Liver (tissue), 9 donors: ENCODE measurements around the gene CERT1. TPM values are rescaled to one million over a fixed set of nuclear protein-coding genes. Genes with fewer than 3 reads are reported as not detected.

ENCODE experiments used
- DNase-seq: peaks from one replicate; pipeline ENCODE4 v3.0.0-alpha.2; 2017; ENCODE audit warnings: low spot score
- H3K27ac ChIP-seq, 2 donors: one replicate each; pipeline ENCODE4 v1.7.0; 2013; ENCODE audit warnings: inconsistent platforms in 2 of 2, low read length in 2 of 2, control low read depth in 1 of 2, low read depth in 1 of 2, mild to moderate bottlenecking in 1 of 2
- H3K27me3 ChIP-seq, 4 donors: one replicate each; pipeline versions ENCODE4 v1.6.1 to v1.7.0; 2013; ENCODE audit warnings: low read length in 3 of 4, inconsistent platforms in 1 of 4, mild to moderate bottlenecking in 1 of 4, moderate library complexity in 1 of 4; ENCODE audit not compliant: control insufficient read depth in 4 of 4, insufficient read depth in 4 of 4
- H3K36me3 ChIP-seq, 4 donors: one replicate each; pipeline versions ENCODE4 v1.6.1 to v1.7.0; 2013; ENCODE audit warnings: low read length in 3 of 4, mild to moderate bottlenecking in 3 of 4, low read depth in 1 of 4, moderate library complexity in 1 of 4; ENCODE audit not compliant: control insufficient read depth in 4 of 4, insufficient read depth in 3 of 4
- H3K4me1 ChIP-seq, 4 donors: one replicate each; pipeline versions ENCODE4 v1.6.1 to v1.7.0; 2013; ENCODE audit warnings: low read length in 3 of 4, mild to moderate bottlenecking in 3 of 4, moderate library complexity in 1 of 4; ENCODE audit not compliant: control insufficient read depth in 4 of 4, insufficient read depth in 4 of 4
- H3K4me3 ChIP-seq, 3 donors: one replicate each; pipeline versions ENCODE4 v1.6.1 to v1.7.0; 2013; ENCODE audit warnings: low read length in 3 of 3, control low read depth in 1 of 3, low read depth in 1 of 3, mild to moderate bottlenecking in 1 of 3
- H3K9ac ChIP-seq, 2 donors: one replicate each; pipeline ENCODE4 v1.7.0; 2013; ENCODE audit warnings: low read length in 2 of 2, mild to moderate bottlenecking in 2 of 2, moderate library complexity in 2 of 2, control low read depth in 1 of 2, low read depth in 1 of 2
- H3K9me3 ChIP-seq, 4 donors: one replicate each; pipeline versions ENCODE4 v1.6.1 to v1.7.0; 2013; ENCODE audit warnings: low read length in 3 of 4; ENCODE audit not compliant: control insufficient read depth in 4 of 4
- EGR1 ChIP-seq, 2 donors: IDR thresholded peaks; 2 replicates each; pipeline ENCODE4 v1.6.1; 2016 to 2018; ENCODE audit warnings: antibody characterized with exemption in 2 of 2, low read depth in 2 of 2
- FOXA1 ChIP-seq: IDR thresholded peaks from 2 replicates; pipeline ENCODE4 v1.6.1; 2016; ENCODE audit warnings: antibody characterized with exemption
- FOXA2 ChIP-seq: IDR thresholded peaks from 2 replicates; pipeline ENCODE4 v1.6.1; 2016; ENCODE audit warnings: antibody characterized with exemption
- GABPA ChIP-seq, 2 donors: IDR thresholded peaks in 1 of 2; conservative IDR thresholded peaks in 1 of 2; 2 replicates each; pipeline ENCODE4 v1.6.1; 2016; ENCODE audit warnings: antibody characterized with exemption in 2 of 2, mild to moderate bottlenecking in 1 of 2, moderate library complexity in 1 of 2
- HNF4A ChIP-seq, 2 donors: conservative IDR thresholded peaks; 2 replicates each; pipeline ENCODE4 v1.6.1; 2016; ENCODE audit warnings: antibody characterized with exemption in 2 of 2, mild to moderate bottlenecking in 2 of 2
- HNF4G ChIP-seq: IDR thresholded peaks from 2 replicates; pipeline ENCODE4 v1.6.1; 2016; ENCODE audit warnings: antibody characterized with exemption
- JUND ChIP-seq, 2 donors: IDR thresholded peaks; 2 replicates each; pipeline ENCODE4 v1.6.1; 2016; ENCODE audit warnings: antibody characterized with exemption in 2 of 2
- MAX ChIP-seq: IDR thresholded peaks from 2 replicates; pipeline ENCODE4 v1.6.1; 2016; ENCODE audit warnings: antibody characterized with exemption
- NR2F2 ChIP-seq: IDR thresholded peaks from 2 replicates; pipeline ENCODE4 v1.6.1; 2016; ENCODE audit warnings: antibody characterized with exemption
- RAD21 ChIP-seq, 2 donors: IDR thresholded peaks; 2 replicates each; pipeline ENCODE4 v1.6.1; 2016; ENCODE audit warnings: antibody characterized with exemption in 2 of 2, mild to moderate bottlenecking in 2 of 2
- RXRA ChIP-seq, 2 donors: IDR thresholded peaks; 2 replicates each; pipeline ENCODE4 v1.6.1; 2017 to 2018; ENCODE audit warnings: antibody characterized with exemption in 2 of 2, mild to moderate bottlenecking in 1 of 2
- SP1 ChIP-seq: IDR thresholded peaks from 2 replicates; pipeline ENCODE4 v1.6.1; 2018; ENCODE audit warnings: antibody characterized with exemption, mild to moderate bottlenecking
- TAF1 ChIP-seq: conservative IDR thresholded peaks from 2 replicates; pipeline ENCODE4 v1.6.1; 2016; ENCODE audit warnings: antibody characterized with exemption, mild to moderate bottlenecking
- YY1 ChIP-seq: IDR thresholded peaks from 2 replicates; pipeline ENCODE4 v1.6.1; 2016; ENCODE audit warnings: antibody characterized with exemption, mild to moderate bottlenecking
- WGBS: extraction: QIAGEN DNeasy Blood & Tissue Kit; methylation state at CpG from one replicate; pipeline ENCODE4 v1.1.7; 2013; 5-methylcytosine and 5-hydroxymethylcytosine counted together
- polyA plus RNA-seq, 2 donors: library from polyadenylated mRNA; stranded (reverse) in 1 of 2; unstranded in 1 of 2; fragments of 200-250 nt in 1 of 2; fragments of >200 nt in 1 of 2; fragmentation: Nextera tagmentation in 1 of 2; extraction: Ambion mirVana in 1 of 2; gene quantifications; one replicate each; pipeline versions ENCODE4 v1.2.1 to v1.2.3, GENCODE V29; 2013 to 2015
- total RNA-seq, 2 donors: library from RNA; depleted of rRNA; stranded (reverse); fragments of >200 nt; gene quantifications; one replicate each; pipeline ENCODE4 v1.2.3, GENCODE V29; 2014
- TF ChIP-seq, protein P1 (sequence below): IDR thresholded peaks from 2 replicates; pipeline ENCODE4 v1.6.1; 2016; ENCODE audit warnings: antibody characterized with exemption, mild to moderate bottlenecking
- TF ChIP-seq, protein P2 (sequence below): IDR thresholded peaks from 2 replicates; pipeline ENCODE4 v1.6.1; 2016; ENCODE audit warnings: antibody characterized with exemption
- TF ChIP-seq, protein P3 (sequence below): fragments of 150-350 bp; IDR thresholded peaks from 2 replicates; pipeline ENCODE4 v1.5.1; 2017; ENCODE audit warnings: improper control_type of control experiment, low read depth, low read length; ENCODE audit not compliant: missing input control
- TF ChIP-seq, protein P4 (sequence below): IDR thresholded peaks from 2 replicates; pipeline ENCODE4 v1.6.1; 2016; ENCODE audit warnings: antibody characterized with exemption
- donor health status: healthy.
- donor health status: healthy.
- donor health status: healthy.
- donor health status: healthy.
- donor health status: healthy.

CERT1 gene
- total and polyA plus RNA-seq, 4 donors, result 11.4 to 25.1 (median 16.8) TPM

DNA sequence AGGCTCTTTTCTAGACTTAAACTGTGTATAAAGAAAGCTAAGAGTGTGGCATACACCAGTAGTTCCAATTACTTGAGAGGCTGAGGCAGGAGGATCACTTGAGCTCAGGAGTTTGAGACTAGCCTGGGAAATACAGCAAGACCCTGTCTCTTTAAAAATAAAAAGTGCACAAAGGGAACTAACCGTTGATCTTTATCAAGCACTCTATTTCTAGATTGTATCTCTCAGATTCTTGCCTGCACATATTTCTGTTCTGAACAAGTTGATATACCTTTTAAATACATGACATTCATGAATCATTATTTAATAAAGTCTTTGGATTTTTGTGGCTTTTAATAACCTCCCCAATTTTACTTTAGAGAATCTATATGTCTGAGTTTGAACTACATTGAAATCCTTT lies 127.2 kb downstream of the CERT1 start:
- no peak for DNase-seq
- WGBS, result 60% methylated on average over 1 of the region's 1 CpG
- peaks cover 0 to 50% (median 42%) of the 10 kb centered on the region in 4 donors for H3K36me3 ChIP-seq
- no peaks in the 10 kb centered on the region for H3K27me3 ChIP-seq
- H3K27ac ChIP-seq, result no peak overlapping the region
- TF ChIP-seq HNF4A (conservative IDR thresholded peaks at IDR 0.05) (no peak), RXRA (IDR thresholded peaks at IDR 0.05) (no peak), MAX (no peak), YY1 (no peak), TAF1 (no peak), HNF4G (no peak), FOXA2 (no peak), FOXA1 (no peak), GABPA (IDR thresholded peaks at IDR 0.05 in 1 of 2, conservative IDR thresholded peaks at IDR 0.05 in 1 of 2) (no peak), NR2F2 (no peak), JUND (IDR thresholded peaks at IDR 0.05) (no peak), RAD21 (IDR thresholded peaks at IDR 0.05) (no peak), EGR1 (IDR thresholded peaks at IDR 0.05; ENCODE audit: low read depth in 2 of 2) (no peak), SP1 (no peak)
- TF ChIP-seq, protein P1, sequence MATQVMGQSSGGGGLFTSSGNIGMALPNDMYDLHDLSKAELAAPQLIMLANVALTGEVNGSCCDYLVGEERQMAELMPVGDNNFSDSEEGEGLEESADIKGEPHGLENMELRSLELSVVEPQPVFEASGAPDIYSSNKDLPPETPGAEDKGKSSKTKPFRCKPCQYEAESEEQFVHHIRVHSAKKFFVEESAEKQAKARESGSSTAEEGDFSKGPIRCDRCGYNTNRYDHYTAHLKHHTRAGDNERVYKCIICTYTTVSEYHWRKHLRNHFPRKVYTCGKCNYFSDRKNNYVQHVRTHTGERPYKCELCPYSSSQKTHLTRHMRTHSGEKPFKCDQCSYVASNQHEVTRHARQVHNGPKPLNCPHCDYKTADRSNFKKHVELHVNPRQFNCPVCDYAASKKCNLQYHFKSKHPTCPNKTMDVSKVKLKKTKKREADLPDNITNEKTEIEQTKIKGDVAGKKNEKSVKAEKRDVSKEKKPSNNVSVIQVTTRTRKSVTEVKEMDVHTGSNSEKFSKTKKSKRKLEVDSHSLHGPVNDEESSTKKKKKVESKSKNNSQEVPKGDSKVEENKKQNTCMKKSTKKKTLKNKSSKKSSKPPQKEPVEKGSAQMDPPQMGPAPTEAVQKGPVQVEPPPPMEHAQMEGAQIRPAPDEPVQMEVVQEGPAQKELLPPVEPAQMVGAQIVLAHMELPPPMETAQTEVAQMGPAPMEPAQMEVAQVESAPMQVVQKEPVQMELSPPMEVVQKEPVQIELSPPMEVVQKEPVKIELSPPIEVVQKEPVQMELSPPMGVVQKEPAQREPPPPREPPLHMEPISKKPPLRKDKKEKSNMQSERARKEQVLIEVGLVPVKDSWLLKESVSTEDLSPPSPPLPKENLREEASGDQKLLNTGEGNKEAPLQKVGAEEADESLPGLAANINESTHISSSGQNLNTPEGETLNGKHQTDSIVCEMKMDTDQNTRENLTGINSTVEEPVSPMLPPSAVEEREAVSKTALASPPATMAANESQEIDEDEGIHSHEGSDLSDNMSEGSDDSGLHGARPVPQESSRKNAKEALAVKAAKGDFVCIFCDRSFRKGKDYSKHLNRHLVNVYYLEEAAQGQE, result no peak
- TF ChIP-seq, protein P2, sequence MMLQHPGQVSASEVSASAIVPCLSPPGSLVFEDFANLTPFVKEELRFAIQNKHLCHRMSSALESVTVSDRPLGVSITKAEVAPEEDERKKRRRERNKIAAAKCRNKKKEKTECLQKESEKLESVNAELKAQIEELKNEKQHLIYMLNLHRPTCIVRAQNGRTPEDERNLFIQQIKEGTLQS, result no peak
- TF ChIP-seq, protein P3, sequence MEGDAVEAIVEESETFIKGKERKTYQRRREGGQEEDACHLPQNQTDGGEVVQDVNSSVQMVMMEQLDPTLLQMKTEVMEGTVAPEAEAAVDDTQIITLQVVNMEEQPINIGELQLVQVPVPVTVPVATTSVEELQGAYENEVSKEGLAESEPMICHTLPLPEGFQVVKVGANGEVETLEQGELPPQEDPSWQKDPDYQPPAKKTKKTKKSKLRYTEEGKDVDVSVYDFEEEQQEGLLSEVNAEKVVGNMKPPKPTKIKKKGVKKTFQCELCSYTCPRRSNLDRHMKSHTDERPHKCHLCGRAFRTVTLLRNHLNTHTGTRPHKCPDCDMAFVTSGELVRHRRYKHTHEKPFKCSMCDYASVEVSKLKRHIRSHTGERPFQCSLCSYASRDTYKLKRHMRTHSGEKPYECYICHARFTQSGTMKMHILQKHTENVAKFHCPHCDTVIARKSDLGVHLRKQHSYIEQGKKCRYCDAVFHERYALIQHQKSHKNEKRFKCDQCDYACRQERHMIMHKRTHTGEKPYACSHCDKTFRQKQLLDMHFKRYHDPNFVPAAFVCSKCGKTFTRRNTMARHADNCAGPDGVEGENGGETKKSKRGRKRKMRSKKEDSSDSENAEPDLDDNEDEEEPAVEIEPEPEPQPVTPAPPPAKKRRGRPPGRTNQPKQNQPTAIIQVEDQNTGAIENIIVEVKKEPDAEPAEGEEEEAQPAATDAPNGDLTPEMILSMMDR, result no peak
- TF ChIP-seq, protein P4, sequence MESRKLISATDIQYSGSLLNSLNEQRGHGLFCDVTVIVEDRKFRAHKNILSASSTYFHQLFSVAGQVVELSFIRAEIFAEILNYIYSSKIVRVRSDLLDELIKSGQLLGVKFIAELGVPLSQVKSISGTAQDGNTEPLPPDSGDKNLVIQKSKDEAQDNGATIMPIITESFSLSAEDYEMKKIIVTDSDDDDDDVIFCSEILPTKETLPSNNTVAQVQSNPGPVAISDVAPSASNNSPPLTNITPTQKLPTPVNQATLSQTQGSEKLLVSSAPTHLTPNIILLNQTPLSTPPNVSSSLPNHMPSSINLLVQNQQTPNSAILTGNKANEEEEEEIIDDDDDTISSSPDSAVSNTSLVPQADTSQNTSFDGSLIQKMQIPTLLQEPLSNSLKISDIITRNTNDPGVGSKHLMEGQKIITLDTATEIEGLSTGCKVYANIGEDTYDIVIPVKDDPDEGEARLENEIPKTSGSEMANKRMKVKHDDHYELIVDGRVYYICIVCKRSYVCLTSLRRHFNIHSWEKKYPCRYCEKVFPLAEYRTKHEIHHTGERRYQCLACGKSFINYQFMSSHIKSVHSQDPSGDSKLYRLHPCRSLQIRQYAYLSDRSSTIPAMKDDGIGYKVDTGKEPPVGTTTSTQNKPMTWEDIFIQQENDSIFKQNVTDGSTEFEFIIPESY, result no peak
- H3K4me3 ChIP-seq, result no peak overlapping the region
- no peak overlapping the region for H3K9ac ChIP-seq
- H3K4me1 ChIP-seq, result no peaks in the 10 kb centered on the region
- H3K9me3 ChIP-seq, result no peaks in the 10 kb centered on the region
